GM19099 (cell line): Measurements from ENCODE around the gene NRP2.

Source experiments
- POLR2A ChIP-seq: IDR thresholded peaks from 3 replicates; pipeline ENCODE4 v1.6.1; 2011; ENCODE audit warnings: low read depth; ENCODE audit not compliant: insufficient read length; ENCODE audit errors: extremely low read depth

Gene NRP2

DNA sequence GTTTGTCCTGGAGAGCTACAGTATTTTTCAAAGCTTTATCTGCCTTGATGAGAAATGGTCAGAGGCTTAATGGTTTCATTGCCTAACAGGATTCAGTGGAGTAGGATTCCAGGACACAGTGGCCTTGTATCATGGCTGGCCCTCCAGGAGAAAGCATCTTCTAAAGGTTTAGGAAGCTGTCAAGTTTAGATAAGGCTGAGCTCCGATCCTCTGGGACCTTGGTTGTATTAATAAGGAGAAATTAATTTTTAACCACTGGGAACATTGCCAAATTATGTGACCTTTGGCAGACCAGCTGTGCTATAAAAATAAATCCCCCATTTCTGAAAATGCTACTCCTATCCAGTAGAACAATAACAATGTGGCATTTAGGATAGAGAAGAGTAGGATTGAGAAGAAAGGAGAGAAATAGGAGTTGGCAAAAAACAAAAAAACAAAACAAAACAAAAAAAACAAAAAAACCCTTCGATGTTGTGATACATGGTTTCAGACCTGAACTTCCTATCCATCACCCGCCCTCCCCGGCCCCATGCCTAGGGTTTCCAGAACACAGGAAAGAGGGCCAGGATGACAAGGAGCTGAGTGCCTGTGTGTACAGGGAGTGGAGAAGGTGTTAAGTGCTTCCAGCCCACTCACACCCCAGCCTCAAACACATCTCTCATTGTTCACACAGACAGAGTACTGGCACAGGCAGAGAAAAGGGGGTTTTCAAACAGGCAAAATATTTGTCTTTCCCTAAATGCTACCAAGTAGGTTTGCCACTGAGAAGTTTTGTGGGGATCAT, 6.3 kb downstream of the NRP2 start:
- no peak for TF ChIP-seq POLR2A

GRCh38 chr2:205689820-205690219, 7.5 kb downstream of the NRP2 start:
- no peak for TF ChIP-seq POLR2A

DNA sequence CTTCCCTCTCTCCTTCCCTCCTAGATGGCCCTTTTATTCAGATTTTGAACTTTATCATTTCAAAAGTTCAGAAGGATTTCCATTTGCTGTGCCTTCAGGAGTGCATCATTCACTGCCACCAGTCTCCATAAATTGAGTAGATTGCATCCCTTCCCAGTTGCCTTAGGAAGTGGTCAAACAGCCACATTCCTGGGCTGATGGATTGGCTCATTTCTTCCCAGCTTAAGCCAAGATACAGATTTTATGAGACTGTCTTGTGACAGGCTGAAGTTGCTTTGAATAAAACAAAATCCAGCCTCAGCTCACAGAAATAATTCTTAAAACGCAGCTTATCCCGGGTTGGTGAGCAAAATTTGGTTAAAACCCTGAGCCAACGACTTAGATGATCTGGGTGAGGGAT, 9.8 kb downstream of the NRP2 start:
- no peak for TF ChIP-seq POLR2A

DNA sequence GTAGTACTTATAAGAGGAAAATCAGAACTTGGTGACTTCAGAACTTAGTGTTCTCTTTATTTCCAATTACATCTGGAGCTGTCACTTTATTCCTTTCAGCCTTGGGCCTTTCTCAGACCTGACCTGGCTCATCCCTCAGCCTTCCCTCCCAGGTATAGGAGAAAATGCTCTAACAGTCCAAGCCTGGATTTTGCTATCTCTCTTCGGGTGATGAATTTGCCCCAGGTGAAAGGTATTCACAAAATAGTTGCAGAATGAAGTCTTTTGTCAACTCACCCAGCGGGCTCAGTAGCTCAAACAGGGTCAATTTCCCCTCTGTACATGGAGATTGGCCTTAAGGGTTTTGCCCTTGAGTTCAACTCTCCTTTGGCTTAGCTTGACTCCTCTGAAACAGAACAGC, 12.0 kb downstream of the NRP2 start:
- no peak for TF ChIP-seq POLR2A

DNA sequence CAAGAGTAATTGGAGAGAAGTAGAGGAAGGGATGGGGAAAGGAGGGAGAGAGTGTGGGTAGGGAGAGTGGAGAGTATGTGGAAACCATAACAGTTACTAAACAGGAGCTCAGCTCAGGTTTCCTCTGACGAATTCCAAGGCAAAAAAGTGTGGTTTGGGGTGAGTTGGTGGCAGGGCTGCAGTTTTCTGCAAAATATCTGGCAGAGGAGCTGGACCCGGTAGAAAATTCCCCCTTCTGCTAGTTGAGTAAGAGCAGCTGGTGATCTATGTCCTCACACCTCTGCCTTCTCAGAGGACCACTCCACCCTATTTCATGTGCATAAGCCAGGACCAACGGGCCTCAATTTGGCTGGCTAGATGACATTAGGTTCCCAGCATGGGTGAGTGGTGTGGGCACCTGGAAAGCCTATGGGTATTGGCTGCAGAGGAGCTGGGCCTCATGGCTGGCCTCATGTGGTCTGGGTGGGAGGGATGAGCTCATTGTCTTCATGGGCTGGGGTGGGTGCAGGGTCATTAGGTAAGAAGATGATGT, 13.2 kb downstream of the NRP2 start:
- no peak for TF ChIP-seq POLR2A

DNA sequence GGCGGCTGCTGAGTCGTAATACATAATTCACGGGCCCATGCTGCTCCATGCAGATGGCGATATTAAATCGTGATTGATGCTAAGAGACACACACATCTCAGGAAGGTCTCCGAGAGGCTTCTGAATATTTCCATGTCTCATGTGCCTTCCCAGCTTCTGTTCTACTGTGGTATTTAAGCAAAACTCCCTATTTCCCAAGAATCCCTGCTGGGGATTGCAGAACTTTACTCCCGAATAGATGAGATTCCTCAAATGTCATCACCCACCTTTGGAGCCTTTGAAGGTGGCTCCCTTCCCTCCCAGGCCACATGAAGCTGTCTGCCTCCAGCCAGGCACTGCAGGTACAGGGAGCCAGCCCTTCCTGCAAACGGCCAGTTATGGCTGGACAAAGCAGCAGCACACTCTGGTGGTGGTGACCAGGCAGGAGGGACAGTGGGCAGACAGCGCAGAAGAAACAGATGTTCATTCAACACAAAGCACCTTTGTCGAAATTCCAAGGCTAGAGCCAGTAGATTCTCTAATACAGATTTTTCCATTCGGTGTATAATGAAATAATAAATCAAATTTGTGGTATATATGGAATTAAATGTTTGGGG, 14.1 kb downstream of the NRP2 start:
- TF ChIP-seq POLR2A = no peak

DNA sequence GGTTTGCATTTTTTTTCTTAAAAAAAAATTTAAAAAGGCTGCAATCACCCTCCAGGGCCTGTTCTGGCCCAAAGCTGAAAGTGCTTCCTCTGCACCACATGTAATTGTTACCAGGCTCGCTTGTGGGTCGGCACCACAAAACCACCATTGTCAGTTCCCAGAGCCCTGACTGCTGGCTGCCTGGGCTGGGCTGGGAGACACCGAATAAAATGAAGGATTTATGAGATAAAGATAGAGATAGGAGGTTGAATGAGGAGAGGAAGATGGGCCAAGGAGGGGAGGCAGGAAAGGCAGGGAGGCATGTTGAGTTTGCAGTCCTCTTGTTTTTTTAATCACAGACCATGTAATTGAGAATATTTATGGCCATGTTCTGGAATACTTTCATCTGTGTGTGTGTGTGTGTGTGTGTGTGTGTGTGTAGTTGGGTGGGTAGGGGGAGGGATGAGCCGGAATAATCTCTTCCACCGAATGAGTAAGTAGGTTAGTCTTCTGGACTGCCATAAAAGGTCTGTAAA, 14.7 kb downstream of the NRP2 start:
- TF ChIP-seq POLR2A = no peak

DNA sequence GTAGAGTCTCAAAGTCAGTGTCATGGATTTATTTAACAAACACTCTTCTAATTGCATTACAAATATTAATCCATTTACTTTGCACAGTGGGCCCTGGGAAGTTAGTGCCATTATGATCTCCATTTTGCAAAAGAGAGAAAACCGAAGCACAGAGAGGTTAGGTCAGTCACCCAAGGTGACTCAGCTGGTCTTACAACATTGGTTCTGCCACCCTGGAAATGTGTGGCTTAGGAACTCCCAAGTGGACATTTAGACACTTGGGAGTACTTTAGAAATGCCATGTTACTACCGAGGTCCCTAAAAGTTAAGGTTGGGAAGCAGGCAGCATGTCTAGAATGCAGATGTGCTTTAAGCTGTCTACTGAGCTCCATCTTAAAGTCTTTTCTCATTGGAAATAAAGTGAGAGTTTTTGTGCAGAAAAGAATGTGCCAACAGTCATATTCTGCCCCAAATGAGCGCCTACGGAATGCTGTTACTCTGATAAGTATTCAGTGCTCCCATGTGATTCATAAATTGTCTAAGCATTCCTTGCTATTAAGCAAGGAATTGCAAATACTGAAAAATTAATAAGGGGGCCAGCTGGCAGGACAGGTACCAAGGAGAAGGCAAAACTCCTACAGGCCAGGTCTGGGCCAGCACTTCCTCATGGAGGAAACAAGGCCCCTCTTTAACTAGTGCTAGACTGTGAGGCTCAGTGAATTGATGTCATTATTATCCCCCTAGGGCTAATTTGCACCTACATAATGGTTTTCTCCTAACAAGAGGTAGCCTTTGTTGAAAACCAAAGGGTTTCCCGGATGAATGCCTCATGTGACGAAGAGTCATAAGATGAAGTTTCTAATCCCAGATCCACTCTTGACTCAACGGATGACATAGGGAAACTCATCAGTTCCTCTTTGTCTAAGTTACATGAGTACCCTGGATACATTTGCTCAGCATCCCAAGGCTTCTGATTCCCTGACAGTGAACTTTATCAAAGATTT, 16.3 kb downstream of the NRP2 start:
- no peak for TF ChIP-seq POLR2A

DNA sequence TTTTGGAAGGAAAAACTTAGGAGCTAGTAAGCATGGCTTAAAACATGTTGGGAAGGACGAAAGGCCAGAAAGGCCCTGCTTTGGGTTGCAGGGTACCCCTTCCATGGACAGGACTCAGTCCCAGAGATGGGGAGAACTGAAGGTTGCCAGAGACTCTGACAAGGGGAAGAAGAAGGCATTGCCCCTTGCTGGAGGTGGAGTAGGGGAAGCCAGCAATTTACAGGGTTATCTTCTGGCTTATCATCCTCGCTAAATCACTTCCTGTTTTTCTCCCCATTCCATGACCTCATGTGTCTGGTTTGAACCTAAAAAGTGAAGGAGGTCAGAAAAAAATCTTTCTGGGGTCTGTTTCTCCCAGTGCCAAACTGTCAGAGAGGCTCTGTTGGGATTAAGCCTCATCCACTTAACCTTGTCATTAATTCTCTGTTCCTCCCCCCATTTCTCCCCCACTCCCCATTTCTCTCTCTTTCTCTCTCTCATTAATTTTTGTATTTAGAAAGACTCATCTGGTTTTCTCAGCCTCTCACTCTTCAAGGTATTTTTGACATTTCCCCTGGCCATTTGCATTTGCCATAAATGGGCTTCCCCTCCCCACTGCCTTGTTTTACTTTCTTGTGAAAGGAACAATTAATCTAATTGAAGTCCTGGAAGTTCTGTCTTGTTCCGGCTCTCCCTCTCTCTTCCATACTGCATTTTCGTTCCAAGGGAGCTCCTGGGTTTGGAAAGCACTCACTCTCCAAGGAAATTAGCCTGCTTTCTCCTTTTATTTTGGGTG, 17.4 kb downstream of the NRP2 start:
- TF ChIP-seq POLR2A = no peak

DNA sequence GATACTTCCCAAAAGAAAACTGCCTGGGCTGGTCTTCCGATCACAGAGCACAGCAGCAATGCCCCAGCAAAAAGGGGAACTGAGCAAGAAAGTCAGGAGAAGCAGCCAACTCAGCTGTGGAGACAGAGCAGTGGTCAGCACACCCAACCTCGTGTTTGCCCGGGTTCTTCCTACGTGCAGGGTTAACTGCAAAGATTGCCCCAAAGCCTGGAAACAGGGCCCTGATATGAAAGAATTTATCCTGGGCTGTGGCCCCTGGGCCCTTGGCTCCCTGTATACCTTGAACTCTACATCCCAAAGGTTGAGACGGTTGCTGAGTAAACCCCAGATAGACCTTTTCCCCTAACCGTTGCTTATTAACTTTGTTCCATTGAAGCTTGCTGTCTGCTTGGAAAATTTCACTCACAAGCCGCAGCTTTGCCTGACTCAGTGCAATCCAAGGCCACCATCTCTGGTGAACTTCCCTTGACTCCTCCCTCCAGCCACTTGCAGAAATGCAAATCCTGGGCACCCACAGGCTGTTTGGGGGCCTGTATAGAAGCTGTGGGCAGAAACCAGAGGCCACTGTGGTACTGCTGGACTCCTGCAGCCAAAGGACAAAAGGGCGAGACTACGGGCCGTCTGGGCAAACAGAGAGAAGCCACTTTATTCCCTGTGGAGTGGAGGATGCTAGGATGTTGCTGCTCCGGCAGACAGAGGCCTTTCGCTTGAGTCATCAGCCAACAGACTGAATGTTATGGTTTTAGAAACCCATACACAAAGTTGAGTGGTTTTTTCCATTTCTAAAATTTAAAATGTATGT, 18.2 kb downstream of the NRP2 start:
- TF ChIP-seq POLR2A = peak; percentile 34

- TF ChIP-seq POLR2A = no peak
Measured at GRCh38 chr2:205701509-205701908, 19.2 kb downstream of the NRP2 start.

DNA sequence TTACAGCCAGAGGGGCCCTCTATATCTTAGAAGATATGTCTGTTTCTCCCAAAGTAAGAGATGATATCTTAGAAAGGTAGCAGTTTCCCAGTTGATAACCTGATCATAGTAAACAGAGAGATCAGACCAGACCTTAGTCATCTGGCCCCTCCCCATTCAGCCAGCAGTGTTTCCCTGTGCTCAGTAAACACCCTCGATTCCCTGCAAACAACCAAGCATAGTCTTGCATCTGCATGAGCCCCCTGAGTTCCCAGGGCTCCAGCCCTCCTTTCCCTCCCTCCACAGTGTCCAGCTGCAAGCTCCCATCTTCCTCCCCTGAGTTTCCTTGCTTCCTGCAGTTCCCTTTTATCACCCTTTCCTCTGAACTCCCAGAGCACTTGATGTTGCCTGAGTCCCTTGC, 20.3 kb downstream of the NRP2 start:
- no peak for TF ChIP-seq POLR2A

GRCh38 chr2:205703471-205704126, 21.3 kb downstream of the NRP2 start:
- no peak for TF ChIP-seq POLR2A
